ENCODE measurements around the gene KRT39. TPM values are rescaled to one million over a fixed set of nuclear protein-coding genes. Genes with fewer than 3 reads are reported as not detected.

Gene KRT39
- total RNA-seq, 1 donor from 2014 or later: not detected

- DNase-seq (ENCODE audit: low read depth): no peak
- no peak for TF ChIP-seq CTCF (conservative IDR thresholded peaks at IDR 0.05; ENCODE audit: low read depth, low read length)
- H3K4me3 ChIP-seq (ENCODE audit: low read depth, low read length): no peak within 1 kb of the TSS
Observed at GRCh38 chr17:40984226-40984625, 17.5 kb upstream of the KRT39 start, which contains the start of gene KRT40. KRT40 (minus strand) TSS chr17:40984326; CDS start chr17:40984273, 53 bp downstream.

- TF ChIP-seq CTCF (conservative IDR thresholded peaks at IDR 0.05; ENCODE audit: low read depth, low read length): no peak
- DNase-seq (ENCODE audit: low read depth): no peak
- H3K4me3 ChIP-seq (ENCODE audit: low read depth, low read length): no peak overlapping the region
Observed at GRCh38 chr17:40981115-40981514, 14.4 kb upstream of the KRT39 start.

DNA sequence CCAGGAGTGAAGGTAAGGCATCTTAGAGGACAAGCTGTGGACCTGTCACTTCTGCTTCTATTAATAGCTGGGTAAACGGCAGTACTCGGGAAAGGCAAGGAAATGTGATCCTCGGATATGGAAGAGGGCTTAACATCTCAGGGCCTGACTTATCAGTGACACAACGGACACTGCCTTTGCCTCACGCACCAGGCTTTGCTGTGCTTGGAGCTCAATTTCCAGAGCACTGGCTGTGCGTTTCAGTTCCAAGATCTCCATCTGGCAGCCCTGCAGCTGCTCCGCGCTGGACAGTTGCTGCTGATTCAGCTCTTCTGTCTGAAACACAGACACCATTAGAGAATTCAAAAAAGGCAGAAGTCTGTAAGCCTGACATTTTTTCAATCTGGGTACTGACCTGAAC, 13.8 kb upstream of the KRT39 start:
- DNase-seq (ENCODE audit: low read depth): no peak
- no peak overlapping the region for H3K4me3 ChIP-seq (ENCODE audit: low read depth, low read length)
- TF ChIP-seq CTCF (conservative IDR thresholded peaks at IDR 0.05; ENCODE audit: low read depth, low read length): no peak

DNA sequence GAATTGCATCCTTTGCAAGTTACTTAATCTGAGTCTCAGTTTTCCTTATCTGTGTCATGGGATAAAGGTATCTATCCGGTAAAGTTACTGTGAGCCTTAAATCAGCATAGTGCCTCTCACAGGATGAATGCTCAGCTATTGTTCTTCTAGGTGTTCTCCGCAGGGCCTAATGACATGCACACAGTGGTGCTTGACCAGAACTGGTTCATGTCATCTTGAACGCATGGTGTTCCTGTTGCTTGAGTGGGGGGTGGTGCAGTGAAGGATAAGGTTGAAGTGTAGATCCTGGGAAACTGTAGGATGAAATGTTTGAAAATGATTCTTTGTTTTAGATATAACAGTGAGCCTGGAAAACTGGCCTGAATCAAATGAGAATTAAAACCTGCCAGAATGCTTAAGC, 13.4 kb upstream of the KRT39 start:
- DNase-seq (ENCODE audit: low read depth): no peak
- no peak overlapping the region for H3K4me3 ChIP-seq (ENCODE audit: low read depth, low read length)
- TF ChIP-seq CTCF (conservative IDR thresholded peaks at IDR 0.05; ENCODE audit: low read depth, low read length): no peak

DNA sequence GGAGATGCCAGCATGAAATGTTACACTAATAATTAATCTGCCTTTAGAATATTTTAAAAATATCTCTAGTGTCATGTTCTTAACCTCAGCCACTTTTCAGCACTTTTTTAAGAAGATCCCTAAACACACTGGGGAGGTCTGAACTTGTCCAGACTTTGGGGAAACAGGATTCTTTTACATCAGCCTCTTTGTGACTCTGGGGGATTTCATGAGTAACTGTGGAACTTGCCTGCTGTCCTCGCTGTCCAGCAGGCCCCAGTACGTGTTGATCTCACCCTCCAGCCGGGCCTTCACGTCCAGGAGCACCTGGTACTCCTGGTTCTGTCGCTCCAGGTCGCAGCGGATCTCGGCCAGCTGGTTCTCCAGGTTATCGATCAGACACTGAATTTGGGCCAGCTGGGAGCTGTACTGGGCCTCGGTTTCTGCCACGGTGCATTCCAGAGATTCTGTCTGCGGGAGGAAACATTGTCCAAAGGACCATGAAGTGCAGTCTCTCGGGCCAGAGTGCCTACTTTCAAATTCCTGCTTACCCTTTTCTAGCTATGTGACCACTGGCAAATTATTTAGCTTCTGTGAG, 11.9 kb upstream of the KRT39 start:
- no peak for DNase-seq (ENCODE audit: low read depth)
- H3K4me3 ChIP-seq (ENCODE audit: low read depth, low read length): no peak overlapping the region
- TF ChIP-seq CTCF (conservative IDR thresholded peaks at IDR 0.05; ENCODE audit: low read depth, low read length): no peak

GRCh38 chr17:40975516-40975915, 8.8 kb upstream of the KRT39 start:
- DNase-seq (ENCODE audit: low read depth): no peak
- TF ChIP-seq CTCF (conservative IDR thresholded peaks at IDR 0.05; ENCODE audit: low read depth, low read length): no peak
- H3K4me3 ChIP-seq (ENCODE audit: low read depth, low read length): no peak overlapping the region

- DNase-seq (ENCODE audit: low read depth): no peak
Observed at GRCh38 chr17:40974366-40974765, 7.6 kb upstream of the KRT39 start.

More at GRCh38 chr17:40974366-40974765, 7.6 kb upstream of the KRT39 start:
- no peak overlapping the region for H3K4me3 ChIP-seq (ENCODE audit: low read depth, low read length)
- no peak for TF ChIP-seq CTCF (conservative IDR thresholded peaks at IDR 0.05; ENCODE audit: low read depth, low read length)

Measured in epithelial cell of proximal tubule (primary cell).